Cardiac fibroblast (primary cell): ENCODE measurements around the gene NUMBL.
A peak's percentile ranks its signal among the peaks of the same experiment; 100 is the strongest.

Experiments used
- DNase-seq, 2 donors: peaks; one replicate each; pipeline versions ENCODE4 v3.0.0 to v3.0.0-alpha.2; 2010; ENCODE audit warnings: low read depth in 2 of 2
- H3K4me3 ChIP-seq, 2 donors: replicated peaks in 1 of 2; 1 replicate in 1 of 2; 2 replicates in 1 of 2; pipeline ENCODE4 v1.5.1; 2011; ENCODE audit warnings: low read depth in 2 of 2, low read length in 2 of 2, mild to moderate bottlenecking in 2 of 2, moderate library complexity in 1 of 2
- TF ChIP-seq, protein P1 (sequence below): IDR thresholded peaks from one replicate; pipeline ENCODE4 v1.5.1; 2011; ENCODE audit warnings: low read depth, mild to moderate bottlenecking, low read length, inconsistent platforms

NUMBL gene

DNA sequence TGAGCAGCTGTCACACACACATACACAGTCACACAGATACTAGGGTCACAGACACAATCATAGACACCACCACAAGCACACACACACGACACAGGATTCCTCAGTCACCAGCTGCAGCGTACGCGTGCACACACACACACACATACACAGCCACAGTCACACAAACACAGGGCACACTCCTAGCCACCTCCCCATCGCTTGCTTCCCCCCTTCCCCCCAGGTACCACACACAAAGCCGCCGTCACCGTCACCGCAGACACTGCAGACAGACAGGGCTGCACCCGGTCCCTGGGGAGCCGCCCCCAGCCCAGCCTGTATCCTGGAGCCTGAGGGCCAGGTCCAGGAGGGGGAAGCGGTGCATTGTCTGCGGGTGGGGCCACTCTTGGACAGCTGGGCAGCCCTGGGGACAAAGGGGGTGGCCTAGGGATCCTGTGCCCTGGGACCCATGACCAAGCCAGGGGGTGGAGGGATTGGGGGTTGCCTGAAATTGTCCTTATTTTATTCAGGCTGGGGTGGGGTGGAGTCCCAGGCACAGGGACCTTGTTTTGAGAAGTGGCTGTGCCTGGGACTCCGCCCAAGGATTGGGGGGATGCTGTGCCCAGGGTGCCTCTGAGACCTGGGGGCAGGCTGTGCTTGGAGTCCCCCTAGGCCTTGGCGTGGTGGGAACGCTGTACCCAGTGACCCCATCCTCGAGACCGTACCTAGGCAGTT, 957 bp downstream of the NUMBL start:
- TF ChIP-seq, protein P1, sequence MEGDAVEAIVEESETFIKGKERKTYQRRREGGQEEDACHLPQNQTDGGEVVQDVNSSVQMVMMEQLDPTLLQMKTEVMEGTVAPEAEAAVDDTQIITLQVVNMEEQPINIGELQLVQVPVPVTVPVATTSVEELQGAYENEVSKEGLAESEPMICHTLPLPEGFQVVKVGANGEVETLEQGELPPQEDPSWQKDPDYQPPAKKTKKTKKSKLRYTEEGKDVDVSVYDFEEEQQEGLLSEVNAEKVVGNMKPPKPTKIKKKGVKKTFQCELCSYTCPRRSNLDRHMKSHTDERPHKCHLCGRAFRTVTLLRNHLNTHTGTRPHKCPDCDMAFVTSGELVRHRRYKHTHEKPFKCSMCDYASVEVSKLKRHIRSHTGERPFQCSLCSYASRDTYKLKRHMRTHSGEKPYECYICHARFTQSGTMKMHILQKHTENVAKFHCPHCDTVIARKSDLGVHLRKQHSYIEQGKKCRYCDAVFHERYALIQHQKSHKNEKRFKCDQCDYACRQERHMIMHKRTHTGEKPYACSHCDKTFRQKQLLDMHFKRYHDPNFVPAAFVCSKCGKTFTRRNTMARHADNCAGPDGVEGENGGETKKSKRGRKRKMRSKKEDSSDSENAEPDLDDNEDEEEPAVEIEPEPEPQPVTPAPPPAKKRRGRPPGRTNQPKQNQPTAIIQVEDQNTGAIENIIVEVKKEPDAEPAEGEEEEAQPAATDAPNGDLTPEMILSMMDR = no peak
- H3K4me3 ChIP-seq = peak overlapping the region; percentile 65 to 89
- DNase-seq = peak in 1 of 2 donors; percentile 15

DNA sequence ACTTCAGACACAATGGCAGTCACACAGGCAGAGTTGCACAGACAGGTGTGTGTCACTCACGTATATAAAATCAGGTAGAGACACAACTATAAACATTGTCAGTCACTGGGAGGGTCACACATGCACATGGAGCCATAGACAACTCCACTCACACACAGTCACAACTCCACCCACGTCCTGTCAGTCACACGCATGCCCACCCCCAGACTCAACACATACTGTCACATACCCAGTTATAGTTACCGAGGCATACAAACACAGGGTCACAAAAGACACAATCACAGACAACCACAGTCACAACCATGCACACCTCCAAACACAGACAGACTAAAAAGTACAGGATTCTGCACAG, 1.5 kb downstream of the NUMBL start:
- TF ChIP-seq, protein P1 = no peak
- no peak for DNase-seq
- H3K4me3 ChIP-seq = peak overlapping the region; percentile 65 to 89

- TF ChIP-seq, protein P1 = no peak
- H3K4me3 ChIP-seq = peak overlapping the region; percentile 65 to 89
- DNase-seq = no peak
Observed at GRCh38 chr19:40688309-40688708, 2.1 kb downstream of the NUMBL start.

GRCh38 chr19:40687525-40688016, 2.9 kb downstream of the NUMBL start:
- peak; percentile 83 for DNase-seq
- H3K4me3 ChIP-seq = peak overlapping the region in 1 of 2 donors; percentile 25
- TF ChIP-seq, protein P1 = no peak

DNA sequence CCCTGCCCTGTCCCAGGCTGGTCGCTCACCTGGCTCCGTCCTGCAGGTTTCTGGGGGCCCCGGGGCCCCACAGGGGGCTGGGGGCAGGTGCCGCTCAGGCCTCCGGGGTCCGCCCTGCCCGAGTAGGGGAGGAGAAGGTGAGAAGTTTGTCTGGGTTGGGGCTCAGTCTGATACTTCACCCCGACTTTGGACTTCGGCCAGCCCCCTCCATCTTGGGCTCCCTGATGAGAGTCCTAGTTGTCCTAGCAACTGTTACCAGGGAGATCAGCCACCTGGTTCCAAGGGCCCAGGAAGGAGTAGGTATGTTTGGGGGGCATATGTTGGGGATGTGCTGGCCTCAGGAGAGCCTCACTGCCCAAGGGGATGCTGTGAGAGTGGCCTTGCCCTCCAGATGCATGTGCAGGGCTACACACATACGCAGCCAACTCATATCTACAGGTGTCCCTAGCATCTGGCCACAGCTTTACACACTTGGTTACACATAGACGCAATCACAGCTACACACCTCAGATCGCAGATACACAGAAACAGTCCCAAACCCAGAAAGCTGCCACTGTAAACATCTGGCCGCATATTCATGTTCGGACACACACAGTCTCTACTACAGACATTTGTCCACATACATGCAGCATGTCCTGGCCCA, 3.4 kb downstream of the NUMBL start:
- no peak for DNase-seq
- TF ChIP-seq, protein P1 = no peak
- no peak overlapping the region for H3K4me3 ChIP-seq

GRCh38 chr19:40685563-40685962, 4.9 kb downstream of the NUMBL start:
- DNase-seq = no peak
- TF ChIP-seq, protein P1 = no peak
- no peak overlapping the region for H3K4me3 ChIP-seq
